WTC11 (cell line): ENCODE data around the gene ELANE. TPM values are rescaled to one million over a fixed set of nuclear protein-coding genes. Genes with fewer than 3 reads are reported as not detected.

Source experiments
- ATAC-seq: fragments of 200-7000 bp; cut with Tn5 transposase; 2 replicates; pipeline ENCODE4 v1.10.0; 2021; ENCODE audit warnings: mild to moderate bottlenecking, moderate library complexity
- CTCF ChIA-PET: fragments of 300-600 bp; sonication (Branson Sonifier 250); formaldehyde crosslinking; loops from one replicate; lab custom pipeline; 2021; ENCODE audit warnings: antibody characterized with exemption; lab: Charles Lee
- POLR2A ChIA-PET: fragments of 350-600 bp; sonication (Branson Sonifier 250); formaldehyde crosslinking; loops from one replicate; lab custom pipeline; 2021; ENCODE audit warnings: antibody characterized with exemption; lab: Charles Lee
- DNase-seq: peaks from one replicate; pipeline ENCODE4 v3.0.0; 2021; ENCODE audit warnings: low spot score
- H3K27ac Mint-ChIP-seq: 2 replicates; pipeline ENCODE4 v1.8.0; 2021; ENCODE audit warnings: mixed read lengths
- H3K27me3 Mint-ChIP-seq: 2 replicates; pipeline ENCODE4 v1.8.0; 2021; ENCODE audit warnings: low read depth, mild to moderate bottlenecking, moderate library complexity, mixed read lengths
- H3K36me3 Mint-ChIP-seq: 2 replicates; pipeline ENCODE4 v1.8.0; 2021; ENCODE audit warnings: mixed read lengths
- H3K4me1 Mint-ChIP-seq: 2 replicates; pipeline ENCODE4 v1.8.0; 2022; ENCODE audit warnings: mixed read lengths
- H3K4me3 Mint-ChIP-seq: 2 replicates; pipeline ENCODE4 v1.8.0; 2021; ENCODE audit warnings: mild to moderate bottlenecking, moderate library complexity, mixed read lengths
- H3K9me3 Mint-ChIP-seq: 2 replicates; pipeline ENCODE4 v1.8.0; 2021; ENCODE audit warnings: mixed read lengths
- ATF1 ChIP-seq: sonication (generic); formaldehyde crosslinking; IDR thresholded peaks from 2 replicates; pipeline ENCODE4 v1.8.1; 2023; ENCODE audit warnings: mild to moderate bottlenecking, moderate library complexity, missing genetic modification reagents
- FOXP1 ChIP-seq: sonication (generic); formaldehyde crosslinking; IDR thresholded peaks from 2 replicates; pipeline ENCODE4 v1.8.0; 2022; ENCODE audit warnings: missing genetic modification reagents, mild to moderate bottlenecking, moderate library complexity, borderline replicate concordance
- GRHL2 ChIP-seq: fragments of 250-450 bp; sonication (Bioruptor Pico); IDR thresholded peaks from 2 replicates; pipeline ENCODE4 v1.8.0; 2022; ENCODE audit warnings: mild to moderate bottlenecking, moderate library complexity; ENCODE audit not compliant: insufficient replicate concordance, severe bottlenecking
- JAZF1 ChIP-seq: fragments of 250-450 bp; sonication (Bioruptor Pico); IDR thresholded peaks from 2 replicates; pipeline ENCODE4 v1.9.0; 2021; ENCODE audit warnings: moderate library complexity, mild to moderate bottlenecking, inconsistent platforms
- NFE2L1 ChIP-seq: sonication (generic); formaldehyde crosslinking; IDR thresholded peaks from 2 replicates; pipeline ENCODE4 v1.8.1; 2023; ENCODE audit warnings: missing genetic modification reagents
- NFYB ChIP-seq: sonication (generic); formaldehyde crosslinking; conservative IDR thresholded peaks from 2 replicates; pipeline ENCODE4 v1.8.0; 2022; ENCODE audit warnings: low read depth, missing genetic modification reagents
- NR2C2 ChIP-seq: sonication (generic); formaldehyde crosslinking; IDR thresholded peaks from 2 replicates; pipeline ENCODE4 v1.8.0; 2022; ENCODE audit warnings: mild to moderate bottlenecking, missing genetic modification reagents
- SMAD4 ChIP-seq: sonication (generic); formaldehyde crosslinking; IDR thresholded peaks from 2 replicates; pipeline ENCODE4 v1.8.0; 2022; ENCODE audit warnings: mild to moderate bottlenecking, missing genetic modification reagents
- SP1 ChIP-seq: sonication (generic); formaldehyde crosslinking; conservative IDR thresholded peaks from 2 replicates; pipeline ENCODE4 v1.8.1; 2022; ENCODE audit warnings: missing genetic modification reagents
- ZNF317 ChIP-seq: sonication (generic); formaldehyde crosslinking; IDR thresholded peaks from 2 replicates; pipeline ENCODE4 v1.8.1; 2023; ENCODE audit warnings: low read depth, mild to moderate bottlenecking, moderate library complexity, missing genetic modification reagents, borderline replicate concordance
- ZNF416 ChIP-seq: fragments of 250-450 bp; sonication (Bioruptor Pico); IDR thresholded peaks from 2 replicates; pipeline ENCODE4 v1.9.0; 2021; ENCODE audit warnings: mild to moderate bottlenecking, inconsistent platforms
- ZNF671 ChIP-seq: fragments of 250-450 bp; sonication (Bioruptor Pico); IDR thresholded peaks from 2 replicates; pipeline ENCODE4 v1.8.0; 2021; ENCODE audit warnings: mild to moderate bottlenecking
- total RNA-seq: library from RNA; stranded (reverse); gene quantifications from 3 replicates; pipeline ENCODE4 v1.2.3, GENCODE V29; 2021
- TF ChIP-seq, protein P1 (sequence below): sonication (generic); formaldehyde crosslinking; IDR thresholded peaks from 2 replicates; pipeline ENCODE4 v1.8.1; 2023; ENCODE audit warnings: mild to moderate bottlenecking, missing genetic modification reagents, moderate library complexity
- TF ChIP-seq, protein P2 (sequence below): sonication (generic); formaldehyde crosslinking; IDR thresholded peaks from 2 replicates; pipeline ENCODE4 v1.8.0; 2022; ENCODE audit warnings: mild to moderate bottlenecking, missing genetic modification reagents
- TF ChIP-seq, protein P3 (sequence below): sonication (generic); formaldehyde crosslinking; IDR thresholded peaks from 2 replicates; pipeline ENCODE4 v1.8.1; 2022; ENCODE audit warnings: missing genetic modification reagents, borderline replicate concordance
- TF ChIP-seq, protein P4 (sequence below): sonication (generic); formaldehyde crosslinking; IDR thresholded peaks from 2 replicates; pipeline ENCODE4 v1.8.1; 2023; ENCODE audit warnings: mild to moderate bottlenecking, missing genetic modification reagents
- TF ChIP-seq, protein P5 (sequence below): fragments of 250-450 bp; sonication (Bioruptor Pico); conservative IDR thresholded peaks from 2 replicates; pipeline ENCODE4 v1.9.0; 2021; ENCODE audit warnings: mild to moderate bottlenecking

The ELANE gene
- total RNA-seq, 1 experiment from 2014 or later = not detected

DNA sequence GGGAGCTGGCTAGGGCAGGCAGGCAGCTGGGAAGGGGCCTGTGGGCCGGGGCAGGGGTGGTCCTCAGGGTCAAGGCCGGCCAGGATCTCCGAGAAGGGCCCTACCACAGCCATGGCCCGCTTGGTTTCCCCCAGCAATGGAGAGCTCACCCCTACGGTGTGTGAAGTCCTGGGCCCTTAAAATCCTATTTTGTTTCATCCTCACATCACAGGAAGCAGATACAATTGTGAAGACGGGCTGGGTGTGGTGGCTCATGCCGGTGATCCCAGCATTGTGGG is 49.9 kb downstream of the ELANE start (continued):
- TF ChIP-seq, protein P1, sequence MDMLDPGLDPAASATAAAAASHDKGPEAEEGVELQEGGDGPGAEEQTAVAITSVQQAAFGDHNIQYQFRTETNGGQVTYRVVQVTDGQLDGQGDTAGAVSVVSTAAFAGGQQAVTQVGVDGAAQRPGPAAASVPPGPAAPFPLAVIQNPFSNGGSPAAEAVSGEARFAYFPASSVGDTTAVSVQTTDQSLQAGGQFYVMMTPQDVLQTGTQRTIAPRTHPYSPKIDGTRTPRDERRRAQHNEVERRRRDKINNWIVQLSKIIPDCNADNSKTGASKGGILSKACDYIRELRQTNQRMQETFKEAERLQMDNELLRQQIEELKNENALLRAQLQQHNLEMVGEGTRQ (CRISPR knock-in tag) = no peak
- TF ChIP-seq GRHL2 (CRISPR knock-in tag) (no peak), NFE2L1 (CRISPR knock-in tag) (no peak), FOXP1 (no peak), SMAD4 (CRISPR knock-in tag) (no peak), NR2C2 (CRISPR knock-in tag) (no peak), SP1 (CRISPR knock-in tag) (no peak)
- TF ChIP-seq, protein P2, sequence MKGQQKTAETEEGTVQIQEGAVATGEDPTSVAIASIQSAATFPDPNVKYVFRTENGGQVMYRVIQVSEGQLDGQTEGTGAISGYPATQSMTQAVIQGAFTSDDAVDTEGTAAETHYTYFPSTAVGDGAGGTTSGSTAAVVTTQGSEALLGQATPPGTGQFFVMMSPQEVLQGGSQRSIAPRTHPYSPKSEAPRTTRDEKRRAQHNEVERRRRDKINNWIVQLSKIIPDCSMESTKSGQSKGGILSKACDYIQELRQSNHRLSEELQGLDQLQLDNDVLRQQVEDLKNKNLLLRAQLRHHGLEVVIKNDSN (CRISPR knock-in tag) = no peak
- TF ChIP-seq, protein P3, sequence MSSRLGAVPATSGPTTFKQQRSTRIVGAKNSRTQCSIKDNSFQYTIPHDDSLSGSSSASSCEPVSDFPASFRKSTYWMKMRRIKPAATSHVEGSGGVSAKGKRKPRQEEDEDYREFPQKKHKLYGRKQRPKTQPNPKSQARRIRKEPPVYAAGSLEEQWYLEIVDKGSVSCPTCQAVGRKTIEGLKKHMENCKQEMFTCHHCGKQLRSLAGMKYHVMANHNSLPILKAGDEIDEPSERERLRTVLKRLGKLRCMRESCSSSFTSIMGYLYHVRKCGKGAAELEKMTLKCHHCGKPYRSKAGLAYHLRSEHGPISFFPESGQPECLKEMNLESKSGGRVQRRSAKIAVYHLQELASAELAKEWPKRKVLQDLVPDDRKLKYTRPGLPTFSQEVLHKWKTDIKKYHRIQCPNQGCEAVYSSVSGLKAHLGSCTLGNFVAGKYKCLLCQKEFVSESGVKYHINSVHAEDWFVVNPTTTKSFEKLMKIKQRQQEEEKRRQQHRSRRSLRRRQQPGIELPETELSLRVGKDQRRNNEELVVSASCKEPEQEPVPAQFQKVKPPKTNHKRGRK (CRISPR knock-in tag) = no peak
- TF ChIP-seq, protein P4, sequence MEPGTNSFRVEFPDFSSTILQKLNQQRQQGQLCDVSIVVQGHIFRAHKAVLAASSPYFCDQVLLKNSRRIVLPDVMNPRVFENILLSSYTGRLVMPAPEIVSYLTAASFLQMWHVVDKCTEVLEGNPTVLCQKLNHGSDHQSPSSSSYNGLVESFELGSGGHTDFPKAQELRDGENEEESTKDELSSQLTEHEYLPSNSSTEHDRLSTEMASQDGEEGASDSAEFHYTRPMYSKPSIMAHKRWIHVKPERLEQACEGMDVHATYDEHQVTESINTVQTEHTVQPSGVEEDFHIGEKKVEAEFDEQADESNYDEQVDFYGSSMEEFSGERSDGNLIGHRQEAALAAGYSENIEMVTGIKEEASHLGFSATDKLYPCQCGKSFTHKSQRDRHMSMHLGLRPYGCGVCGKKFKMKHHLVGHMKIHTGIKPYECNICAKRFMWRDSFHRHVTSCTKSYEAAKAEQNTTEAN (CRISPR knock-in tag) = no peak
- TF ChIP-seq, all 79 proteins: peak for 0

DNA sequence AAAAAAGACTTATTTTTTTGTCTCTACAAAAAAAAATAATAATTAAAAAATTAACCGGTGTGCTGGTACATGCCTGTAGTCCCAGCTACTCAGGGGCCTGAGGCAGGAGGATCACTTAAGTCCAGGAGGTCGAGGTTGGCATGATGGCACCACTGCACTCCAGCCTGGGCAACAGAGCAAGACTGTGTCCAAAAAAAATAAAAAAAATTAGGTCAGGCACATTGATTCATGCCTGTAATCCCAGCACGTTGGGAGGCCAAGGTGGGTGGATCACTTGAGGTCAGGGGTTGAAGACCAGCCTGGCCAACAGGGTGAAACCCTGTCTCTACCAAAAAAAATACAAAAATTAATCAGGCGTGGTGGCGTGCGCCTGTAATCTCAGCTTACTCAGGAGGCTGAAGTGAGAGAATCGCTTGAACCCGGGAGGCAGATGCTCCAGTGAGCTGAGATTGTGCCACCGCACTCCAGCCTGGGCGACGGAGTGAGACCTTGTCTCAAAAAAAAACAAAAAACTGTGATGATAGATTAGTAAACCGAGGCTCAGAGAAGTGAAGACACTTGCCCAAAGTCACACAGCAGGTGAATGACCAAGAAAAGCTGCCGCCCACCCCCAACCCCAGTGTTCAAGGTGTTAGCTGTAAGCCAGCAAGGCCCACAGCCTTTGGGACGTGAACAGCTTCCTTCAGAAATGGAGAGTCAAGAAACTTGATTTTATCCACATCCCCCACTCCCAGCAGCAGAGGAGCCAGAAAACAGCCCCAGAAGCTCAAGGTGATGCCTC is 50.5 kb downstream of the ELANE start:
- no peak for TF ChIP-seq FOXP1
- no peak for TF ChIP-seq NFYB
- no peak for TF ChIP-seq ZNF317 (CRISPR knock-in tag)
- no peak for TF ChIP-seq ZNF416 (CRISPR knock-in tag)
- no peak for TF ChIP-seq ZNF671 (CRISPR knock-in tag)
- TF ChIP-seq, protein P4 (CRISPR knock-in tag) = no peak
- no peak for TF ChIP-seq ATF1 (CRISPR knock-in tag)
- TF ChIP-seq, protein P5, sequence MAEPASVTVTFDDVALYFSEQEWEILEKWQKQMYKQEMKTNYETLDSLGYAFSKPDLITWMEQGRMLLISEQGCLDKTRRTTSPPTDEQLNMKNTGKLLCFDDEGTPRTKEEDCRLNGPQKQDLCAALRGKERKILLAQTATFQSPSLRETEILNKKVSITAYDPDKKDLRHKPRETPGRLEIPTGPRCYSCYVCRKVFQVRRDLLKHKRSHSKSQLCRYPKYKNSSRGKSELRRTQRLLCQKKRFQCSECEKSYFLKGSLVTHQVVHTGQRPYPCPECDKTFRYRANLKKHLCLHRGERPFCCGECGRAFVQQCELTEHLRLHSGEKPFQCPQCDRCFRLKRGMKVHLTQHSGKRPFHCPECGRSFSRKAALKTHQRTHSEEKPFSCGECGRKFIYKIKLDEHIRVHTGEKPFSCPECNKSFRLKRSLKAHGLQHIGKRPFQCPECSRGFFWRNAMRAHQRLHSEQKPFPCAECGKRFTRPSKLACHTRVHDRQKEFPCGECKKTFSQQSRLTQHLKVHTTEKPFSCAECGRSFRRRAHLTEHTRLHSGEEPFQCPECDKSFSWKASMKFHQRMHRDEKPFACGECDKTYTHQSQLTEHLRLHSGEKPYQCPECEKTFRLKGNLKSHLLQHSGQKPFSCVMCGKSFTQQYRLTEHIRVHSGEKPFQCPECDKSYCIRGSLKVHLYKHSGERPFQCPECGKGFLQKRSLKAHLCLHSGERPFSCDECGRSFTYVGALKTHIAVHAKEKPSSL (CRISPR knock-in tag) = no peak
- no peak for TF ChIP-seq JAZF1 (CRISPR knock-in tag)
- H3K4me3 Mint-ChIP-seq = no peak overlapping the region
- H3K36me3 Mint-ChIP-seq = 0 out of 2 replicates have a peak, but pooled peaks cover 6% of the 10 kb centered on the region
- peaks cover 2% of the 10 kb centered on the region; the same call in 1 of the 2 replicates for H3K4me1 Mint-ChIP-seq
- POLR2A ChIA-PET = no interaction called here
- H3K27ac Mint-ChIP-seq = no peak overlapping the region
- no peak for ATAC-seq
- no peak for DNase-seq
- H3K27me3 Mint-ChIP-seq = no peaks in the 10 kb centered on the region
- H3K9me3 Mint-ChIP-seq = no peaks in the 10 kb centered on the region
- CTCF ChIA-PET = interaction anchor here (0.5 to 1.4 kb wide), 6 partner anchors 16 to 98 kb away, joined by 3 read pairs; partner anchors contain the start of gene GRIN3B
